Measurements from ENCODE around the gene KNSTRN. TPM values are rescaled to one million over a fixed set of nuclear protein-coding genes. Genes with fewer than 3 reads are reported as not detected.

The KNSTRN gene
- total and polyA plus RNA-seq, 2 of the 8 experiments (the other 6 are each of a cell fraction or from before 2014, with no cell fraction given) = 25.1 to 79.4 TPM

DNA sequence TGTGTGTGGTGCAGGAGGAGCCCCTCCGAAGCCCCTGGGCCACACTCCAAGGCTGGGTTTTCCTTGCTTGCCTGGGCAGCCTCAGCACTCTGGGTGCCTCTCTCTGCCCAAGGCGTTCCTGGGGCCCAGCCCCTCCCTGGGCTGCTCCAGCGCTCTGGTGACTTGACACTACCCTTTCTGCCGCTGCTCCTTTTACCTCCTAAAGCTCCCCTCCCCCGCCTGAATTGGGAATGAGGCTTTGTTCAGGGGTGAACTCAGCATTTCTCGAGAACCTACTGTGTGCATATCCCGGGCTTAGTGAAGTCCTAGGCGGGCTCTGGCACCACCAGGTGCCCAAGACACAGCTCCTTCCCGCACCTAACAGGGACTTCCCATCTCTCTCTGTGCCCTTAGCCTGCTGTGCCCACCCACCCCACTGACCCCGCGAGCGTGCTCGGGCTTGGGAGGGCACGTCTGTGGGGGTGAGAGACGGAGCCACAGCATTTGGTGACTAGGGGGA, 57.0 kb downstream of the KNSTRN start (continued):
- TF ChIP-seq, protein P1, sequence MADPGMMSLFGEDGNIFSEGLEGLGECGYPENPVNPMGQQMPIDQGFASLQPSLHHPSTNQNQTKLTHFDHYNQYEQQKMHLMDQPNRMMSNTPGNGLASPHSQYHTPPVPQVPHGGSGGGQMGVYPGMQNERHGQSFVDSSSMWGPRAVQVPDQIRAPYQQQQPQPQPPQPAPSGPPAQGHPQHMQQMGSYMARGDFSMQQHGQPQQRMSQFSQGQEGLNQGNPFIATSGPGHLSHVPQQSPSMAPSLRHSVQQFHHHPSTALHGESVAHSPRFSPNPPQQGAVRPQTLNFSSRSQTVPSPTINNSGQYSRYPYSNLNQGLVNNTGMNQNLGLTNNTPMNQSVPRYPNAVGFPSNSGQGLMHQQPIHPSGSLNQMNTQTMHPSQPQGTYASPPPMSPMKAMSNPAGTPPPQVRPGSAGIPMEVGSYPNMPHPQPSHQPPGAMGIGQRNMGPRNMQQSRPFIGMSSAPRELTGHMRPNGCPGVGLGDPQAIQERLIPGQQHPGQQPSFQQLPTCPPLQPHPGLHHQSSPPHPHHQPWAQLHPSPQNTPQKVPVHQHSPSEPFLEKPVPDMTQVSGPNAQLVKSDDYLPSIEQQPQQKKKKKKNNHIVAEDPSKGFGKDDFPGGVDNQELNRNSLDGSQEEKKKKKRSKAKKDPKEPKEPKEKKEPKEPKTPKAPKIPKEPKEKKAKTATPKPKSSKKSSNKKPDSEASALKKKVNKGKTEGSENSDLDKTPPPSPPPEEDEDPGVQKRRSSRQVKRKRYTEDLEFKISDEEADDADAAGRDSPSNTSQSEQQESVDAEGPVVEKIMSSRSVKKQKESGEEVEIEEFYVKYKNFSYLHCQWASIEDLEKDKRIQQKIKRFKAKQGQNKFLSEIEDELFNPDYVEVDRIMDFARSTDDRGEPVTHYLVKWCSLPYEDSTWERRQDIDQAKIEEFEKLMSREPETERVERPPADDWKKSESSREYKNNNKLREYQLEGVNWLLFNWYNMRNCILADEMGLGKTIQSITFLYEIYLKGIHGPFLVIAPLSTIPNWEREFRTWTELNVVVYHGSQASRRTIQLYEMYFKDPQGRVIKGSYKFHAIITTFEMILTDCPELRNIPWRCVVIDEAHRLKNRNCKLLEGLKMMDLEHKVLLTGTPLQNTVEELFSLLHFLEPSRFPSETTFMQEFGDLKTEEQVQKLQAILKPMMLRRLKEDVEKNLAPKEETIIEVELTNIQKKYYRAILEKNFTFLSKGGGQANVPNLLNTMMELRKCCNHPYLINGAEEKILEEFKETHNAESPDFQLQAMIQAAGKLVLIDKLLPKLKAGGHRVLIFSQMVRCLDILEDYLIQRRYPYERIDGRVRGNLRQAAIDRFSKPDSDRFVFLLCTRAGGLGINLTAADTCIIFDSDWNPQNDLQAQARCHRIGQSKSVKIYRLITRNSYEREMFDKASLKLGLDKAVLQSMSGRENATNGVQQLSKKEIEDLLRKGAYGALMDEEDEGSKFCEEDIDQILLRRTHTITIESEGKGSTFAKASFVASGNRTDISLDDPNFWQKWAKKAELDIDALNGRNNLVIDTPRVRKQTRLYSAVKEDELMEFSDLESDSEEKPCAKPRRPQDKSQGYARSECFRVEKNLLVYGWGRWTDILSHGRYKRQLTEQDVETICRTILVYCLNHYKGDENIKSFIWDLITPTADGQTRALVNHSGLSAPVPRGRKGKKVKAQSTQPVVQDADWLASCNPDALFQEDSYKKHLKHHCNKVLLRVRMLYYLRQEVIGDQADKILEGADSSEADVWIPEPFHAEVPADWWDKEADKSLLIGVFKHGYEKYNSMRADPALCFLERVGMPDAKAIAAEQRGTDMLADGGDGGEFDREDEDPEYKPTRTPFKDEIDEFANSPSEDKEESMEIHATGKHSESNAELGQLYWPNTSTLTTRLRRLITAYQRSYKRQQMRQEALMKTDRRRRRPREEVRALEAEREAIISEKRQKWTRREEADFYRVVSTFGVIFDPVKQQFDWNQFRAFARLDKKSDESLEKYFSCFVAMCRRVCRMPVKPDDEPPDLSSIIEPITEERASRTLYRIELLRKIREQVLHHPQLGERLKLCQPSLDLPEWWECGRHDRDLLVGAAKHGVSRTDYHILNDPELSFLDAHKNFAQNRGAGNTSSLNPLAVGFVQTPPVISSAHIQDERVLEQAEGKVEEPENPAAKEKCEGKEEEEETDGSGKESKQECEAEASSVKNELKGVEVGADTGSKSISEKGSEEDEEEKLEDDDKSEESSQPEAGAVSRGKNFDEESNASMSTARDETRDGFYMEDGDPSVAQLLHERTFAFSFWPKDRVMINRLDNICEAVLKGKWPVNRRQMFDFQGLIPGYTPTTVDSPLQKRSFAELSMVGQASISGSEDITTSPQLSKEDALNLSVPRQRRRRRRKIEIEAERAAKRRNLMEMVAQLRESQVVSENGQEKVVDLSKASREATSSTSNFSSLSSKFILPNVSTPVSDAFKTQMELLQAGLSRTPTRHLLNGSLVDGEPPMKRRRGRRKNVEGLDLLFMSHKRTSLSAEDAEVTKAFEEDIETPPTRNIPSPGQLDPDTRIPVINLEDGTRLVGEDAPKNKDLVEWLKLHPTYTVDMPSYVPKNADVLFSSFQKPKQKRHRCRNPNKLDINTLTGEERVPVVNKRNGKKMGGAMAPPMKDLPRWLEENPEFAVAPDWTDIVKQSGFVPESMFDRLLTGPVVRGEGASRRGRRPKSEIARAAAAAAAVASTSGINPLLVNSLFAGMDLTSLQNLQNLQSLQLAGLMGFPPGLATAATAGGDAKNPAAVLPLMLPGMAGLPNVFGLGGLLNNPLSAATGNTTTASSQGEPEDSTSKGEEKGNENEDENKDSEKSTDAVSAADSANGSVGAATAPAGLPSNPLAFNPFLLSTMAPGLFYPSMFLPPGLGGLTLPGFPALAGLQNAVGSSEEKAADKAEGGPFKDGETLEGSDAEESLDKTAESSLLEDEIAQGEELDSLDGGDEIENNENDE (IDR thresholded peaks at IDR 0.05; ENCODE audit: insufficient replicate concordance, low read length) = no peak
- TF ChIP-seq SP2 (IDR thresholded peaks at IDR 0.05; ENCODE audit: low read length) = no peak
- no peak for TF ChIP-seq RFX5 (IDR thresholded peaks at IDR 0.05; ENCODE audit: borderline replicate concordance, low read depth, low read length)
- peak; percentile 66; the same call in 1 of the 2 replicates for TF ChIP-seq MAFK (IDR thresholded peaks at IDR 0.05; ENCODE audit: low read depth, low read length)
- no peak for TF ChIP-seq TCF12 (IDR thresholded peaks at IDR 0.05; ENCODE audit: low read depth, low read length)
- TF ChIP-seq NRF1 (IDR thresholded peaks at IDR 0.05; ENCODE audit: low read depth, low read length) = no peak
- TF ChIP-seq TBP (IDR thresholded peaks at IDR 0.05; ENCODE audit: low read depth, low read length) = peak; percentile 23; the same call in 1 of the 2 replicates
- peak; percentile 33 for TF ChIP-seq KDM4A (IDR thresholded peaks at IDR 0.05; ENCODE audit: low read depth, low read length, severe bottlenecking)
- TF ChIP-seq JUND (IDR thresholded peaks at IDR 0.05; ENCODE audit: low read length) = no peak
- peak in 1 of 2 experiments; percentile 62; a peak in 2 of 3 replicates for TF ChIP-seq POLR2A (IDR thresholded peaks at IDR 0.05; ENCODE audit: control extremely low read depth in 1 of 2, low read depth in 2 of 2, low read length in 2 of 2)
- TF ChIP-seq, protein P2, sequence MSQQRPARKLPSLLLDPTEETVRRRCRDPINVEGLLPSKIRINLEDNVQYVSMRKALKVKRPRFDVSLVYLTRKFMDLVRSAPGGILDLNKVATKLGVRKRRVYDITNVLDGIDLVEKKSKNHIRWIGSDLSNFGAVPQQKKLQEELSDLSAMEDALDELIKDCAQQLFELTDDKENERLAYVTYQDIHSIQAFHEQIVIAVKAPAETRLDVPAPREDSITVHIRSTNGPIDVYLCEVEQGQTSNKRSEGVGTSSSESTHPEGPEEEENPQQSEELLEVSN (IDR thresholded peaks at IDR 0.05) = no peak
- no peak for TF ChIP-seq SUZ12 (IDR thresholded peaks at IDR 0.05; ENCODE audit: low read length)

All from H1 (cell line).